GM04504 (cell line): Measurements from ENCODE around the gene ECHDC1.
"Not testable (repeated sequence)": the region's sequence is repeated elsewhere in the genome, so short reads cannot be mapped to it uniquely, and the experiment has no call there.

ENCODE experiments used
- DNase-seq: peaks from one replicate; pipeline ENCODE4 v3.0.0-alpha.2; 2012; ENCODE audit warnings: low read depth

The ECHDC1 gene

GRCh38 chr6:127342946-127343808, at the start of gene ECHDC1:
Gene ECHDC1, minus strand, starts transcription at chr6:127343609. Its CDS starts 12,581 bp downstream, at chr6:127331028.
- DNase-seq, result no peak

- no peak for DNase-seq
Measured at GRCh38 chr6:127392301-127392700, 48.9 kb upstream of the ECHDC1 start.

GRCh38 chr6:127391094-127391953, 47.9 kb upstream of the ECHDC1 start:
- no peak for DNase-seq

- DNase-seq, result no peak
Measured at GRCh38 chr6:127389706-127390105, 46.3 kb upstream of the ECHDC1 start.

GRCh38 chr6:127385668-127386430, 42.4 kb upstream of the ECHDC1 start:
- DNase-seq, result no peak

- DNase-seq, result not testable (repeated sequence)
Measured at GRCh38 chr6:127384848-127385247, 41.4 kb upstream of the ECHDC1 start.

GRCh38 chr6:127383988-127384387, 40.6 kb upstream of the ECHDC1 start:
- DNase-seq, result no peak

GRCh38 chr6:127382413-127382812, 39.0 kb upstream of the ECHDC1 start:
- no peak for DNase-seq

- DNase-seq, result no peak
Measured at GRCh38 chr6:127381384-127381783, 38.0 kb upstream of the ECHDC1 start.

- DNase-seq, result no peak
Measured at GRCh38 chr6:127376685-127377084, 33.3 kb upstream of the ECHDC1 start.

- no peak for DNase-seq
Measured at GRCh38 chr6:127367023-127367375, 23.6 kb upstream of the ECHDC1 start.

- DNase-seq, result peak; percentile 95
Measured at GRCh38 chr6:127366282-127367022, 23.0 kb upstream of the ECHDC1 start.

- DNase-seq, result no peak
Measured at GRCh38 chr6:127365874-127366273, 22.5 kb upstream of the ECHDC1 start.

GRCh38 chr6:127352524-127352923, 9.1 kb upstream of the ECHDC1 start:
- no peak for DNase-seq

GRCh38 chr6:127349980-127350379, 6.6 kb upstream of the ECHDC1 start:
- DNase-seq, result no peak

- no peak for DNase-seq
Measured at GRCh38 chr6:127348028-127348661, 4.7 kb upstream of the ECHDC1 start.

- DNase-seq, result no peak
Measured at GRCh38 chr6:127347178-127347577, 3.8 kb upstream of the ECHDC1 start.

- DNase-seq, result no peak
Measured at GRCh38 chr6:127345521-127345920, 2.1 kb upstream of the ECHDC1 start.

- DNase-seq, result no peak
Measured at GRCh38 chr6:127343809-127344659, 625 bp upstream of the ECHDC1 start.

- no peak for DNase-seq
Measured at GRCh38 chr6:127342296-127342945, 988 bp downstream of the ECHDC1 start.
